Measurements from ENCODE around the gene CELF1. TPM values are rescaled to one million over a fixed set of nuclear protein-coding genes. Genes with fewer than 3 reads are reported as not detected.

Gene CELF1
- total and polyA plus RNA-seq, 12 donors: 24.4 to 97.0 (median 85.5) TPM

- ATAC-seq: peak in 1 of 8 donors; percentile 4
- Histone ChIP-seq H3K27ac (peak overlapping the region in 8 of 10 donors; percentile 2 to 62 (median 48)), H3K9me3 (peaks cover 0 to 5% (median 0%) of the 10 kb centered on the region in 11 donors), H3K36me3 (no peaks in the 10 kb centered on the region), H3K27me3 (no peaks in the 10 kb centered on the region), H3K4me1 (peaks cover 0 to 22% (median 4%) of the 10 kb centered on the region in 9 donors), H3K4me3 (no peak overlapping the region)
- intact Hi-C loops (cut with DNase I): no loop called here
- no peak for DNase-seq
- WGBS, 2 donors: 77 to 78% methylated on average over 11 of the region's 11 CpGs
- no peak for TF ChIP-seq CTCF (IDR thresholded peaks at IDR 0.05)
These were observed 115.7 kb downstream of the CELF1 start for GRCh38 chr11:47437218-47437745.

- intact Hi-C loops (cut with DNase I): no loop called here
- Histone ChIP-seq H3K36me3 (no peaks in the 10 kb centered on the region), H3K27ac (no peak overlapping the region), H3K4me3 (no peak overlapping the region), H3K4me1 (peaks cover 0 to 19% (median 4%) of the 10 kb centered on the region in 9 donors), H3K27me3 (no peaks in the 10 kb centered on the region), H3K9me3 (peaks cover 0 to 5% (median 0%) of the 10 kb centered on the region in 11 donors)
- 96% methylated on average over 3 of the region's 3 CpGs for WGBS, 2 donors
- DNase-seq (no peak), ATAC-seq (no peak)
- TF ChIP-seq CTCF (IDR thresholded peaks at IDR 0.05): no peak
These were observed 116.2 kb downstream of the CELF1 start for GRCh38 chr11:47436726-47437125.

- H3K9me3 ChIP-seq: peaks cover 0 to 5% (median 0%) of the 10 kb centered on the region in 11 donors
- H3K4me3 ChIP-seq: no peak overlapping the region
- no peaks in the 10 kb centered on the region for H3K36me3 ChIP-seq
- WGBS, 2 donors: 91 to 93% methylated on average over 3 of the region's 3 CpGs
- intact Hi-C loops (cut with DNase I): no loop called here
- H3K4me1 ChIP-seq: peaks cover 0 to 19% (median 4%) of the 10 kb centered on the region in 9 donors
- ATAC-seq (no peak), DNase-seq (no peak)
- no peaks in the 10 kb centered on the region for H3K27me3 ChIP-seq
- no peak for TF ChIP-seq CTCF (IDR thresholded peaks at IDR 0.05)
- H3K27ac ChIP-seq: no peak overlapping the region
These were observed 117.2 kb downstream of the CELF1 start for GRCh38 chr11:47435687-47436086.

- H3K4me3 ChIP-seq: no peak overlapping the region
- H3K27ac ChIP-seq: peak overlapping the region in 7 of 10 donors; percentile 36 to 71 (median 54)
- intact Hi-C loops (cut with DNase I): no loop called here
- peaks cover 0 to 19% (median 4%) of the 10 kb centered on the region in 9 donors for H3K4me1 ChIP-seq
- H3K27me3 ChIP-seq: no peaks in the 10 kb centered on the region
- H3K9me3 ChIP-seq: peaks cover 0 to 5% (median 0%) of the 10 kb centered on the region in 11 donors
- no peak for DNase-seq
- no peaks in the 10 kb centered on the region for H3K36me3 ChIP-seq
- WGBS, 2 donors: 75 to 86% methylated on average over 7 of the region's 7 CpGs
- ATAC-seq: peak in 2 of 8 donors; percentile 37 to 47
- TF ChIP-seq CTCF (IDR thresholded peaks at IDR 0.05): no peak
These were observed 118.7 kb downstream of the CELF1 start for GRCh38 chr11:47434011-47434786.
